Activated T-helper 17 cell treated with anti-CD3 and anti-CD28 coated beads, Interleukin-2, amount 50 U/mL, for 72 hours (primary cell): ENCODE results near the gene PTPN22. TPM values are rescaled to one million over a fixed set of nuclear protein-coding genes. Genes with fewer than 3 reads are reported as not detected.

Source experiments
- ATAC-seq: fragments of 150-1000 bp; cut with Tn5 transposase; replicated peaks from 2 replicates; pipeline ENCODE4 v1.10.0; 2021; ENCODE audit warnings: mild to moderate bottlenecking, moderate library complexity
- H3K27ac Mint-ChIP-seq: one replicate; pipeline ENCODE4 v1.8.0; 2022; ENCODE audit warnings: mixed read lengths
- H3K27me3 Mint-ChIP-seq: one replicate; pipeline ENCODE4 v1.8.0; 2022; ENCODE audit warnings: mixed read lengths
- H3K36me3 Mint-ChIP-seq: one replicate; pipeline ENCODE4 v1.8.0; 2022; ENCODE audit warnings: low read depth, mild to moderate bottlenecking, mixed read lengths
- H3K4me1 Mint-ChIP-seq: one replicate; pipeline ENCODE4 v1.8.0; 2022; ENCODE audit warnings: mixed read lengths
- H3K4me3 Mint-ChIP-seq: one replicate; pipeline ENCODE4 v1.8.0; 2022; ENCODE audit warnings: mild to moderate bottlenecking, mixed read lengths
- H3K9me3 Mint-ChIP-seq: one replicate; pipeline ENCODE4 v1.8.0; 2022; ENCODE audit warnings: mixed read lengths
- total RNA-seq, 2 donors: library from RNA; stranded (reverse); gene quantifications; one replicate each; pipeline ENCODE4 v1.2.3, GENCODE V29; 2022

PTPN22 gene
- total RNA-seq, 2 donors from 2014 or later: 55.9 to 70.1 TPM

DNA sequence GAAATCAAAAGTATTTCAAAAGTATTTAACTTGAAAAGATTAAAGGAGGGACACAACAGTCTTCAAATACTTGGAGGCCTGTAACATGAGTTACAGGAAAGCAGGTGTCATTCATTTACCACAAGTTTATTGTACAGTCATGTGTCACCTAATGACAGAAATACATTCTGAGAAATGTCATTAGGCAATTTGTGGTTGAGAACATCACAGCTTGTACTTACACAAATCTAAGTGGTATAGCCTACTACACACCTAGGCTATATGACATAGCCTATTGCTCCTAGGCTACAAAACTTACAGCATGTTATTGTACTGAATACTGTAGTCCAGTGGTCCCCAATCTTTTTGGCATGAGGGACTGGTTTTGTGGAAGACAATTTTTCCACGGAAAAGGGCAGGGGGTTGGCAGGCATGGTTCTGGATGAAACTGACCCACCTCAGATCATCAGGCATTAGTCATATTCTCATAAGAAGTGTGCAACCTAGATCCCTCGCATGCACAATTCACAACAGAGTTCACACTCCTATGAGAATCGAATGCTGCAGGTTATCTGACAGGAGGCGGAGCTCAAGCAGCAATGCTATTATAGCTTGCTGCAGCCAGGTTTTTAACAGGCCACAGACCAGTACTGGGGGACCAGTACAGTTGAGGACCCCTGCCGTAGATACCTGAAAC, 87.3 kb downstream of the PTPN22 start:
- peak; percentile 83 for ATAC-seq
- Mint-ChIP-seq H3K4me3 (no peak overlapping the region), H3K27ac (peak overlapping the region; percentile 93), H3K36me3 (peaks cover 25% of the 10 kb centered on the region), H3K27me3 (no peaks in the 10 kb centered on the region), H3K4me1 (peaks cover 45% of the 10 kb centered on the region), H3K9me3 (no peaks in the 10 kb centered on the region)

DNA sequence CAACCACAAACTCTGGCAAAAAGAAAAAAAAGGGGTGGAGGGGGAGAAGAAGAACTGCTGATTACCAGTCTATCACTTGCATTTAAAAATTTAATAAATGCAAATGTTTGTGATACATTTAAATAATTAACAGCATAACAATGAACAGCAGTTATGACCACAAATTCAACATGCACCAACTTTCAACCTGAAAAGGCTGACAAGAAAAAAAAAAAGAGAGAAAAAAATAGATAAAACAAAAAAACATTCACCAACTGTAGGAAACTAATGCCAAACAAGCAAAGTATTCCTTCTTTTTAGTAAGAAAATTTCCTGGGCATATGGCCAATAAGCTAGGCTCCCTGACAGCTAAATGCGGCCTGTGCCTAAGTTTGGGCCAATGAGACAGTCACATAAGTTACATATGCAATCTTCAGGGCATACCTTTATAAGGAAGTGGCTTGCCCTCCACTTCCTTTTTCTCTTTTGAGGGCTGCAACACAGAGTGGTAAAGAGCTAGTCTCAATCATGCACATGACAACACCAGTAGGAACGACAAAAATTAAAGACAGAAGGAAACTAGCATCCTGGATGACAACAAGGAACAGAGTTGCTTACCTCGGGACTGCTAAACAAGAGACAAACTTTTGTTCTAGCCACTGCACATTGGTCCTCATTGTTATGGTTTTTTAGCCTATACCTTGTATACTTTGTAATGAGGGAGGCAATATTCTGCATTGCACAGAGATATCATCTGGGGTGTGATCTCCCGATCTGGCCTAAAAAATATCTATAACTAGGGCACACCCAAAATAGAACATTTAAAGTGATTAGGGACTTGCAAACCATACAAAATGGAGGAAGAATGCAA, 88.0 kb downstream of the PTPN22 start:
- no peak overlapping the region for H3K4me3 Mint-ChIP-seq
- H3K27ac Mint-ChIP-seq: peak overlapping the region; percentile 93
- ATAC-seq: peak; percentile 66
- H3K36me3 Mint-ChIP-seq: peaks cover 25% of the 10 kb centered on the region
- peaks cover 52% of the 10 kb centered on the region for H3K4me1 Mint-ChIP-seq
- no peaks in the 10 kb centered on the region for H3K9me3 Mint-ChIP-seq
- no peaks in the 10 kb centered on the region for H3K27me3 Mint-ChIP-seq

DNA sequence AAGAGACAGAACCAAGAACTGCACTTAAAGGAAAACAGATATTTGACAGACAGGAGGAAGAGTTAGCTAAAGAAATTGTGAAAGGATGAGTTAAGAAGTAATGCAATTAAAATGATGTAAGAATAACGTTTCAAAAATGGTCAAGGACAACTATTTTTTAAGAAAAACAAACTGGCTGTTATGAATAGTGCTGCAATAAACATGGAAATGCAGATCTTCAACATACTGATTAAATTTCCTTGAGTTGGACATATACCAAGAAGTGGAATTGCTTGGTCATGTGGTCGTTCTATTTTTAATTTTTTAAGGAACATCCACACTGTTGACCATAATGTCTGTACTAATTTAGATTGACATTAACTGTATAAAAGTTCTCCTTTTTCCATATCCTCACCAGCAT, 89.1 kb downstream of the PTPN22 start:
- Mint-ChIP-seq H3K9me3 (no peaks in the 10 kb centered on the region), H3K4me3 (no peak overlapping the region), H3K27me3 (no peaks in the 10 kb centered on the region), H3K4me1 (peaks cover 45% of the 10 kb centered on the region), H3K36me3 (peaks cover 20% of the 10 kb centered on the region), H3K27ac (no peak overlapping the region)
- ATAC-seq: no peak

DNA sequence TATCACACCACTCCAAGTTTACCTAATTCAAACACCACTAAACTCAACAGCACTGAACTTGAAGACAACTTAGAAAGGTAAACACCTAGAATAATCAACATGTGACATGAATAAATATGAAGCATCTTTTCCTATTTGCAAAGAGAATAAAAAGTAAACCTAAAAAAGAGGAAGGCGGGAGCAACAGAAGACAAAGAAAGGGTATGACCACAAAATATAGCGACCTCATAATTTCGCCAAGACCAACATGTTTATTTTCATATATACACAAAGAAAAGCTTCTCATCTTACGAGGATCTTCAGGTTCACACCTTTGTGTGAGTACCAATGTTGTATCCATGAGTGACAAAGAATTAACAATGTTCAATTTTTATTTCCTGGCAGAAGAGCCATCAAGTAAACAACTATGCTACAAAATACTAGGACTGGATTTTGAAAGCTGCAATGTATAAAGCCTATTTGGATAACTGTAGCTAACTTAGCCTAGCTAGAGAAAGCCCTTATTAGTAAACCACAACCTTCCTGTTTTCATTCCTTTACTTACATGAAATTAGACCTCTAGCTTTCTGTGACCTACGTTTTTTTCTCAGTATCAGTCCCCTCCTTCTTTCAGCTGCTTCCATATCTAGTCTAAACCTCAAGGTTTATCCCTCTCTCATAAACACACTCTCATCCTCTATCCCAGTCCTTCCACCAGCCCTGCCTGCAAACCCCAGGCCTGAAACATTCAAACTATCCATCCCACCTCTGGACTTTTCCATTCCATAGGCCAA, 91.0 kb downstream of the PTPN22 start:
- H3K9me3 Mint-ChIP-seq: no peaks in the 10 kb centered on the region
- H3K4me3 Mint-ChIP-seq: no peak overlapping the region
- H3K27ac Mint-ChIP-seq: no peak overlapping the region
- peak; percentile 37 for ATAC-seq
- H3K4me1 Mint-ChIP-seq: peaks cover 33% of the 10 kb centered on the region
- peaks cover 29% of the 10 kb centered on the region for H3K36me3 Mint-ChIP-seq
- no peaks in the 10 kb centered on the region for H3K27me3 Mint-ChIP-seq

DNA sequence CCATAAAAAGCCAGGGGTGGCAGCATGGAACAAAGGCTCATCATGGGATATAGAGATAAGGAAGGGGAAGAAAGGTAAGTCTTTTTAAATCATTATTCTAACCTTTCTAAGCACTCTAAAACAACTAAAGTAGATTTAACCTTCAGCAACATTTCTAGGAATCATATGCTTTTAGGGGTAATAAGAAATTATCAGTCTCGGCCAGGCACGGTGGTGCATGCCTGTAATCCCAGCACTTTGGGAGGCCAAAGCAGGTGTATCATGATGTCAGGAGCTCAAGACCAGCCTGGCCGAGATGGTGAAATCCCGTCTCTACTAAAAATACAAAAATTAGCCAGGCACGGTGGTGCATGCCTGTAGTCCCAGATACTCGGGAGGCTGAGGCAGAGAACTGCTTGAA, 92.0 kb downstream of the PTPN22 start:
- Mint-ChIP-seq H3K27me3 (no peaks in the 10 kb centered on the region), H3K9me3 (no peaks in the 10 kb centered on the region), H3K27ac (no peak overlapping the region), H3K4me1 (peaks cover 28% of the 10 kb centered on the region), H3K4me3 (no peak overlapping the region), H3K36me3 (peaks cover 40% of the 10 kb centered on the region)
- ATAC-seq: no peak

DNA sequence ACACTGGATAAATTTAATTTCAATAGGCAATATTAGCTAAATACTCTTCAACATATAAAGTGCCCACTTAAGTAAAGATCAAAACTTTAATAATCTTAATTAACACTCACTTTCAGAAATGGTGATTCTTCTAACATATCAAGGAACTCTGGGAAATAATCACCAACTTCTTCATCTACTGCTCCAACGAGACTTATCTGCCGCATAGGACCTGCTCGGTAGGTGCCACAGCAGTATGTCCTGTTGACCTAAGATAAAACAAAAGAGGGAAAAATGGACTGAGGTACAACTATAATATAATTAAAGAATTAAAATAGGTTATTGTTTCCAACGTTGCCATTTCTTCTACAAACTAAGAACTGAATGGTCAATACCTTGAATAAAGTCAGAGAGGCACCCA, 94.0 kb downstream of the PTPN22 start:
- Mint-ChIP-seq H3K4me1 (peaks cover 15% of the 10 kb centered on the region), H3K27me3 (no peaks in the 10 kb centered on the region), H3K9me3 (no peaks in the 10 kb centered on the region), H3K4me3 (no peak overlapping the region), H3K27ac (no peak overlapping the region), H3K36me3 (peaks cover 51% of the 10 kb centered on the region)
- ATAC-seq: no peak

DNA sequence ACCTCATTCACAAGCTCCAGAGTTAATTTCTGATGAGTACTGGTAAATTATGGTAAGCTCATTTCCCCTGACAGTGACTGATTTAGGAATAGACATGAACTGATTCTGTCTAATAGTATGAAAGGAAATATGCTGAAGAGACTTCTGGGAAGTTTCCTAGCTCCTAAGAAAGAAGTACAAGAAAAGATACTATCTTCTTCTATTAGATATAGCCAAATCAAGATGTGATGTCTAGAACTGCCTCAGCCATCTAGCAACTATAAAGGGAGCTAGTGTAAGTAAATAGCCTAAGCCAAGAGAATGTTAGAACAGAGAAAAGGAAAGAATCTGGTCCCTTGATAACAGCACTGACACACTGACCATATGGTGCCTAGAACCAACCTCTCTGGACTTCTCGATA, 101.5 kb downstream of the PTPN22 start:
- peaks cover 93% of the 10 kb centered on the region for H3K36me3 Mint-ChIP-seq
- H3K27ac Mint-ChIP-seq: peak overlapping the region; percentile 1
- H3K4me3 Mint-ChIP-seq: peak overlapping the region; percentile 12
- ATAC-seq: no peak
- peaks cover 42% of the 10 kb centered on the region for H3K4me1 Mint-ChIP-seq
- H3K27me3 Mint-ChIP-seq: no peaks in the 10 kb centered on the region
- H3K9me3 Mint-ChIP-seq: no peaks in the 10 kb centered on the region

DNA sequence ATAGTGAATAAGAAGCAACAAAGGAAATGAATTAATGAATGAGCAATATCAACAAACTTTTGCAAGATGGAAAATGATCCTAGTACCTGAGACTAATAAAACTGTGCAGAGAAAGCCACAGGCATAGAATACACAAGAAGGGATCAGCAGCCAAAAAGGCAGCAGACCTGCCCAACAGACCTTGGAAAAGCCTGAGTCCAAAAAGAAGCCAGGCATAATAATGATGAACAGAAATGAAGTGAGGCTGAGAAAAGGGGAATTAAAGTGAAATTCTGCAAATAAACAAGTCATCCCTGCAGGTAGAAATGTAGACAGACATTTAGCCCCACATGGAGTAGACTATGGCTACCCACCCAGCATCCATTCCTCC, 101.9 kb downstream of the PTPN22 start:
- Mint-ChIP-seq H3K27me3 (no peaks in the 10 kb centered on the region), H3K36me3 (peaks cover 93% of the 10 kb centered on the region), H3K4me3 (peak overlapping the region; percentile 12), H3K9me3 (no peaks in the 10 kb centered on the region), H3K27ac (peak overlapping the region; percentile 1), H3K4me1 (peaks cover 42% of the 10 kb centered on the region)
- no peak for ATAC-seq

DNA sequence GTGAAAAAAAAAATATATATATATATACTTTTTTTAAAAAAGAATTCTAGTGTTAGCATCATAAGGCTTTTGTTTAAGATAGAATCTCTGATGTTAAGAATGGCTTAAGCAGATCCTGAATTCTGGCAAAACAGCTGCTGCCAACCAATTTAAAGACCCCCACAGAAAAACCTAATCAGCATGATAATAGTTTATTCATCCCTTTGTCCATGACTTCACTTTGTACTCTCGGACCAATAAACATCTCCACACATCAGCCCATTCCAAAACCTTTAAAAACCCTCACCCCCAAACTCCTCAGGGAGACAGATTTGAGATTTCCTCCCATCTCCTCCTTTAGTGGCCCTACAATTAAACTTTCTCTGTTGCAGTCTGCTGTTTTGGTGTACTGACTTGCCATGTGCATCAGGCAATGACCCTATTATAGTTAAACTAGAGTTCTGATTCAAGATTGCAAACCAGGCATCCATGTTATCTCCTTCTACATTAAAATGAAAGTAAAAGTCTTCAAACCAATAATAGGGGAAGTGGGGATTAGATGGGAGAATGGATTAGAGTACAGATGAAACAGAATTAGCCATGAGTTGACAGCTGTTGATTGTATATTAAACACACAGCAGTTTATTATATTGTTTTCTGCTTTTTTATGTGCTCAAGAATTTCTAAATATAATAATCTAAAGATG, 102.5 kb downstream of the PTPN22 start:
- ATAC-seq: no peak
- H3K27me3 Mint-ChIP-seq: no peaks in the 10 kb centered on the region
- H3K36me3 Mint-ChIP-seq: peaks cover 95% of the 10 kb centered on the region
- H3K27ac Mint-ChIP-seq: peak overlapping the region; percentile 1
- peak overlapping the region; percentile 12 for H3K4me3 Mint-ChIP-seq
- no peaks in the 10 kb centered on the region for H3K9me3 Mint-ChIP-seq
- peaks cover 42% of the 10 kb centered on the region for H3K4me1 Mint-ChIP-seq

DNA sequence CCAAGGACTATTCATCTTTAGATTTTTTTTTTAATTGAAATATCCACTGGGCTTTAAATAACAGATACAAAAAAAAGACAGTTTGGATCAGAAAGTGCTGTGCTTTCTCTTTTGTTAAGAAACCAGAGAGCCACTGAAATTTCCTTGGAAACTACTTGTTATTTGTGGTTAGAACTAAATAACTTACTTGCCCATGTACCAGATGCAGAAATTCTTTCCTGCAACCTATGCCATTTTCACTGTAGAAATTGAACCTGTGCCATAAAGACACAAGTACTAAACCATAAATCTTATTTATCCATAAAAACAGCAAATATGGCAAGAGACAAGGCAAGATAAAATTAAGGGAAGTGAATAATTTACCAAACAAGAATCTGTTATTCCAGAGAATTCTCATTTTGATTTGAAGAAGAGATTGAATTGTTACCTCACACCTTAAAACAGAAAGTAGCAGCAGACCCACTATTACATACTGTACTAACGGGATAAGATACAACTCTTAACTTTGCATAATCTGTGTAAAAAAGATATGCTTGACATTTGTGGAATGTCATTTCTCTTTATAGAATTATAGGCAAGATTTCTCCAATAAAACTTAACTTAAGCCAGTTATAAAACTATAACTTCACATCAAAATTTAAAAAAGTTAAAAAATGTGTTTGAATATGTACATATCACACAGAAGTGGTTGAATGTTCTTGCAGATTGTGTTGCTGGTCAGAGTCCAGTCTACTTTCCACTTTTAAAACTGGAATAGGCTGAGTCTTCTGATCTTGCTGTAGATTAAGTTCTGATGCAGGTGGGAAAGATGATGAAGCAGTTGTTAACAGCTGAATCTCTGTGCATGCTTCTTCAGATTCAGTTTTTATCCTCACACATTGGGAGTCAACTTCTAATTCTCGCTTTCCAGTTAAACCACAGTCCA, 105.9 kb downstream of the PTPN22 start:
- no peaks in the 10 kb centered on the region for H3K9me3 Mint-ChIP-seq
- H3K27me3 Mint-ChIP-seq: no peaks in the 10 kb centered on the region
- ATAC-seq: no peak
- no peak overlapping the region for H3K4me3 Mint-ChIP-seq
- H3K4me1 Mint-ChIP-seq: peaks cover 32% of the 10 kb centered on the region
- no peak overlapping the region for H3K27ac Mint-ChIP-seq
- H3K36me3 Mint-ChIP-seq: peaks cover 77% of the 10 kb centered on the region

Other genes with a start within 250 kb of the PTPN22 start
- 10 to 100 TPM; 19.5 to 24.8 TPM for gene PHTF1, start 112.2 kb downstream of the PTPN22 start, total RNA-seq
- gene RSBN1, start 59.2 kb downstream of the PTPN22 start, total RNA-seq: 10 to 100 TPM; 22.2 to 47.4 TPM
- 1 to 10 TPM in 1 of 2 donors, under 1 TPM in 1; 0.99 to 4.4 TPM for gene BCL2L15, start 15.9 kb upstream of the PTPN22 start, total RNA-seq
- 10 to 100 TPM; 46.5 to 61.7 TPM for gene AP4B1, start 33.1 kb upstream of the PTPN22 start, total RNA-seq
- gene DCLRE1B, start 33.6 kb upstream of the PTPN22 start, total RNA-seq: 10 to 100 TPM; 16.1 to 21.4 TPM
- 10 to 100 TPM; 44.4 to 71.0 TPM for gene HIPK1, start 57.6 kb upstream of the PTPN22 start, total RNA-seq
- gene OLFML3, start 107.8 kb upstream of the PTPN22 start, total RNA-seq: under 1 TPM; 0.13 to 0.40 TPM